ENCODE measurements around the gene BTD.

DNA sequence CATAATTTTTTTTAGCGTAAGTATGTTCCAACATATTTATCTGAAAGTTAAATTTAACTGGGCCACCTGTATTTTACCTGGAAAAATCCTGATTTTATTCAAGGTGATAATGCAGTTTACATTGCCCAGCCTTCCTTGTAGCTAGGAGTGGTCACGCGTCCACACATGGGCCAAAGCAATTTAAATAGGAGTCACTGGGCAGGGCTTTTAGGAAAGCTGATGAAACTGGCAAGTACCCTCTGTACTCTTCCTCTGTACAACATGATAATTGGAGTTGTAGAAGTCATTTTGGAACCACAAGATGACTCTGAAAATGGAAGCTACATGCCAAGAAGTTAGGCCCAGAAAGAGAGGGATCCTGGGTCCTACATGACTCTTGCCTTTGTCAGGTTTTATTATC is 9.5 kb downstream of the BTD start:
- no peak for TF ChIP-seq POLR2A (IDR thresholded peaks at IDR 0.05; ENCODE audit: low read depth, low read length)
- no peak for TF ChIP-seq TAF1 (IDR thresholded peaks at IDR 0.05; ENCODE audit: borderline replicate concordance, low read depth, low read length)

Measured in GM12892 (cell line).